Neural cell (in vitro differentiated cells): ENCODE results near the gene ITGB1. TPM values are rescaled to one million over a fixed set of nuclear protein-coding genes. Genes with fewer than 3 reads are reported as not detected.

ENCODE experiments used
- H2AFZ ChIP-seq: fragments of 200-600, 300-800 bp; sonication (generic), shearing (Covaris generic); 2 replicates; pipeline ENCODE4 v1.6.0; 2014; ENCODE audit warnings: low read depth, mild to moderate bottlenecking, antibody characterized with exemption, low read length, moderate library complexity
- H3F3A ChIP-seq: fragments of 200-600 bp; shearing (Covaris generic); 2 replicates; pipeline ENCODE4 v1.6.1; 2016; ENCODE audit warnings: mild to moderate bottlenecking, moderate library complexity, mixed read lengths, antibody characterized with exemption, low read length; ENCODE audit not compliant: insufficient read depth, poor library complexity, severe bottlenecking
- H3K27ac ChIP-seq: fragments of 200-600, 300-800 bp; sonication (generic), shearing (Covaris generic); 2 replicates; pipeline ENCODE4 v1.5.1; 2014; ENCODE audit warnings: mild to moderate bottlenecking, low read length, moderate library complexity
- H3K27me3 ChIP-seq: fragments of 300-800, 200-600 bp; sonication (generic), shearing (Covaris generic); 2 replicates; pipeline ENCODE4 v1.6.0; 2014; ENCODE audit warnings: mild to moderate bottlenecking, low read depth, low read length, moderate library complexity; ENCODE audit not compliant: insufficient read depth
- H3K36me3 ChIP-seq: fragments of 300-800, 200-600 bp; sonication (generic), shearing (Covaris generic); 2 replicates; pipeline ENCODE4 v1.5.1; 2014; ENCODE audit warnings: mild to moderate bottlenecking, antibody characterized with exemption, low read length, moderate library complexity; ENCODE audit not compliant: insufficient read depth
- H3K4me2 ChIP-seq: fragments of 300-800, 200-600 bp; sonication (generic), shearing (Covaris generic); 2 replicates; pipeline ENCODE4 v1.6.0; 2014; ENCODE audit warnings: mild to moderate bottlenecking, low read length
- H3K4me3 ChIP-seq: fragments of 300-800, 200-600 bp; sonication (generic), shearing (Covaris generic); 2 replicates; pipeline ENCODE4 v1.5.1; 2014; ENCODE audit warnings: mild to moderate bottlenecking, low read length, moderate library complexity
- H3K79me2 ChIP-seq: fragments of 200-600 bp; shearing (Covaris generic); replicated peaks from 2 replicates; pipeline ENCODE4 v1.6.0; 2014; ENCODE audit warnings: mild to moderate bottlenecking, low read length, moderate library complexity; ENCODE audit not compliant: insufficient read depth
- H3K9ac ChIP-seq: fragments of 300-800, 200-600 bp; sonication (generic), shearing (Covaris generic); 2 replicates; pipeline ENCODE4 v1.6.1; 2016; ENCODE audit warnings: mild to moderate bottlenecking, low read length, mixed read lengths
- H3K9me2 ChIP-seq: fragments of 200-600 bp; shearing (Covaris generic); 2 replicates; pipeline ENCODE4 v1.6.1; 2016; ENCODE audit warnings: mild to moderate bottlenecking, low read length, mixed read lengths; ENCODE audit not compliant: insufficient read depth
- H3K9me3 ChIP-seq: fragments of 200-600, 300-800 bp; sonication (generic), shearing (Covaris generic); 2 replicates; pipeline ENCODE4 v1.6.1; 2016; ENCODE audit warnings: mild to moderate bottlenecking, mixed run types, low read length, moderate library complexity, mixed read lengths
- H4K20me1 ChIP-seq: fragments of 200-600 bp; shearing (Covaris generic); 2 replicates; pipeline ENCODE4 v1.6.1; 2016; ENCODE audit warnings: mild to moderate bottlenecking, mixed run types; ENCODE audit not compliant: insufficient read depth
- CTCF ChIP-seq: fragments of 450-650 bp; IDR thresholded peaks from 2 replicates; pipeline ENCODE4 v1.5.1; 2014; ENCODE audit warnings: antibody characterized with exemption, mild to moderate bottlenecking, moderate library complexity; ENCODE audit not compliant: poor library complexity, severe bottlenecking
- EP300 ChIP-seq: fragments of 450-650 bp; conservative IDR thresholded peaks from 2 replicates; pipeline ENCODE4 v1.6.1; 2014; ENCODE audit warnings: antibody characterized with exemption, mild to moderate bottlenecking, moderate library complexity; ENCODE audit not compliant: poor library complexity, severe bottlenecking
- EZH2 ChIP-seq: fragments of 200-600, 300-800 bp; shearing (Covaris generic), sonication (generic); IDR thresholded peaks from 2 replicates; pipeline ENCODE4 v1.6.1; 2014; ENCODE audit warnings: antibody characterized with exemption, low read length, borderline replicate concordance, mild to moderate bottlenecking; ENCODE audit not compliant: insufficient read depth, poor library complexity, severe bottlenecking
- MXI1 ChIP-seq: fragments of 450-650 bp; conservative IDR thresholded peaks from 2 replicates; pipeline ENCODE4 v1.6.1; 2014; ENCODE audit warnings: antibody characterized with exemption, mild to moderate bottlenecking; ENCODE audit not compliant: poor library complexity, severe bottlenecking
- POLR2AphosphoS5 ChIP-seq: IDR thresholded peaks from 2 replicates; pipeline ENCODE4 v1.6.1; 2012
- RAD21 ChIP-seq: fragments of 450-650 bp; conservative IDR thresholded peaks from 2 replicates; pipeline ENCODE4 v1.6.1; 2014; ENCODE audit warnings: antibody characterized with exemption, mild to moderate bottlenecking, moderate library complexity
- REST ChIP-seq: IDR thresholded peaks from 2 replicates; pipeline ENCODE4 v1.6.1; 2012; ENCODE audit warnings: borderline replicate concordance
- SMC3 ChIP-seq: fragments of 450-650 bp; conservative IDR thresholded peaks from 2 replicates; pipeline ENCODE4 v1.6.1; 2014; ENCODE audit warnings: antibody characterized with exemption, mild to moderate bottlenecking, moderate library complexity; ENCODE audit not compliant: poor library complexity
- TAF1 ChIP-seq: IDR thresholded peaks from 2 replicates; pipeline ENCODE4 v1.6.1; 2012; ENCODE audit warnings: low read depth
- polyA plus RNA-seq: library from polyadenylated mRNA; depleted of rRNA; stranded (reverse); fragments of >200 nt; gene quantifications from 2 replicates; pipeline ENCODE4 v1.2.3, GENCODE V29; 2014

Gene ITGB1
- polyA plus RNA-seq, 1 donor from 2014 or later, result 62.4 TPM

- no peaks in the 10 kb centered on the region for H3K36me3 ChIP-seq
- no peak overlapping the region for H3K27ac ChIP-seq
- no peaks in the 10 kb centered on the region for H4K20me1 ChIP-seq
- H3K27me3 ChIP-seq, result no peaks in the 10 kb centered on the region
- H3K4me3 ChIP-seq, result no peak overlapping the region
- H3K9me3 ChIP-seq, result no peaks in the 10 kb centered on the region
- no peak overlapping the region for H2AFZ ChIP-seq
- H3K9ac ChIP-seq, result no peak overlapping the region
- TF ChIP-seq POLR2AphosphoS5, result no peak
- TF ChIP-seq CTCF, result no peak
- no peak for TF ChIP-seq TAF1
- TF ChIP-seq EP300, result no peak
- TF ChIP-seq RAD21, result no peak
- TF ChIP-seq REST, result no peak
- TF ChIP-seq MXI1, result no peak
- no peak for TF ChIP-seq SMC3
- no peak for TF ChIP-seq EZH2
- H3K9me2 ChIP-seq, result no peaks in the 10 kb centered on the region
- H3F3A ChIP-seq, result no peaks in the 10 kb centered on the region
- no peak overlapping the region for H3K4me2 ChIP-seq
- no peaks in the 10 kb centered on the region for H3K79me2 ChIP-seq
Measured at GRCh38 chr10:32889631-32890212, 68.3 kb downstream of the ITGB1 start.

- TF ChIP-seq RAD21 (no peak), EZH2 (no peak), POLR2AphosphoS5 (no peak), MXI1 (no peak), CTCF (no peak), EP300 (no peak)
Measured at GRCh38 chr10:32888161-32888927, 69.7 kb downstream of the ITGB1 start.

More at GRCh38 chr10:32888161-32888927, 69.7 kb downstream of the ITGB1 start:
- Histone ChIP-seq H3K79me2 (no peaks in the 10 kb centered on the region), H3K27ac (no peak overlapping the region), H3K9me2 (no peaks in the 10 kb centered on the region), H4K20me1 (no peaks in the 10 kb centered on the region), H3F3A (no peaks in the 10 kb centered on the region), H3K27me3 (no peaks in the 10 kb centered on the region), H3K4me3 (no peak overlapping the region), H3K4me2 (no peak overlapping the region), H2AFZ (no peak overlapping the region), H3K9me3 (no peaks in the 10 kb centered on the region), H3K36me3 (no peaks in the 10 kb centered on the region), H3K9ac (no peak overlapping the region)
